Sigmoid colon (tissue), 3 donors: ENCODE data around the gene C19orf38.

Source experiments
- POLR2A ChIP-seq, 2 donors: fragments of 450-650 bp; IDR thresholded peaks; one replicate each; pipeline ENCODE4 v1.6.1; 2016; ENCODE audit warnings: antibody characterized with exemption in 2 of 2, mild to moderate bottlenecking in 2 of 2, moderate library complexity in 2 of 2
- TF ChIP-seq, protein P1 (sequence below), 4 experiments: fragments of 450-650 bp in 3 of 4; fragments of 200-600 bp in 1 of 4; IDR thresholded peaks; one replicate each; pipeline ENCODE4 v1.5.1; 2016 to 2019; ENCODE audit warnings: antibody characterized with exemption in 4 of 4, mild to moderate bottlenecking in 3 of 4, moderate library complexity in 2 of 4

- TF ChIP-seq POLR2A (IDR thresholded peaks at IDR 0.05) = no peak
- TF ChIP-seq, protein P1, sequence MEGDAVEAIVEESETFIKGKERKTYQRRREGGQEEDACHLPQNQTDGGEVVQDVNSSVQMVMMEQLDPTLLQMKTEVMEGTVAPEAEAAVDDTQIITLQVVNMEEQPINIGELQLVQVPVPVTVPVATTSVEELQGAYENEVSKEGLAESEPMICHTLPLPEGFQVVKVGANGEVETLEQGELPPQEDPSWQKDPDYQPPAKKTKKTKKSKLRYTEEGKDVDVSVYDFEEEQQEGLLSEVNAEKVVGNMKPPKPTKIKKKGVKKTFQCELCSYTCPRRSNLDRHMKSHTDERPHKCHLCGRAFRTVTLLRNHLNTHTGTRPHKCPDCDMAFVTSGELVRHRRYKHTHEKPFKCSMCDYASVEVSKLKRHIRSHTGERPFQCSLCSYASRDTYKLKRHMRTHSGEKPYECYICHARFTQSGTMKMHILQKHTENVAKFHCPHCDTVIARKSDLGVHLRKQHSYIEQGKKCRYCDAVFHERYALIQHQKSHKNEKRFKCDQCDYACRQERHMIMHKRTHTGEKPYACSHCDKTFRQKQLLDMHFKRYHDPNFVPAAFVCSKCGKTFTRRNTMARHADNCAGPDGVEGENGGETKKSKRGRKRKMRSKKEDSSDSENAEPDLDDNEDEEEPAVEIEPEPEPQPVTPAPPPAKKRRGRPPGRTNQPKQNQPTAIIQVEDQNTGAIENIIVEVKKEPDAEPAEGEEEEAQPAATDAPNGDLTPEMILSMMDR (IDR thresholded peaks at IDR 0.05) = no peak
Observed at GRCh38 chr19:10831987-10832938, 16.0 kb upstream of the C19orf38 start.
